CD14-positive monocyte (primary cell): ENCODE data around the gene APCDD1L. TPM values are rescaled to one million over a fixed set of nuclear protein-coding genes. Genes with fewer than 3 reads are reported as not detected.

Experiments used
- DNase-seq, 3 donors: peaks; one replicate each; pipeline ENCODE4 v3.0.0-alpha.2; 2011 to 2022
- H2AFZ ChIP-seq: 2 replicates; pipeline ENCODE4 v1.6.0; 2012; ENCODE audit warnings: mild to moderate bottlenecking, low read depth, low read length, inconsistent platforms; ENCODE audit not compliant: insufficient read depth, poor library complexity, severe bottlenecking
- H3K27ac ChIP-seq, 2 donors: 1 replicate in 1 of 2; 2 replicates in 1 of 2; pipeline ENCODE4 v1.5.1; 2012 to 2013; ENCODE audit warnings: low read length in 2 of 2, control low read depth in 1 of 2, inconsistent platforms in 1 of 2, low read depth in 1 of 2, mild to moderate bottlenecking in 1 of 2
- H3K27me3 ChIP-seq, 2 donors: one replicate each; pipeline versions ENCODE4 v1.6.0 to v1.6.1; 2011 to 2013; ENCODE audit warnings: low read length in 2 of 2; ENCODE audit not compliant: control insufficient read depth in 2 of 2, insufficient read depth in 2 of 2
- H3K36me3 ChIP-seq, 2 donors: replicated peaks in 1 of 2; 1 replicate in 1 of 2; 2 replicates in 1 of 2; pipeline versions ENCODE4 v1.5.1 to v1.6.1; 2012 to 2013; ENCODE audit warnings: low read length in 2 of 2, control low read depth in 1 of 2, inconsistent platforms in 1 of 2, mild to moderate bottlenecking in 1 of 2; ENCODE audit not compliant: insufficient read depth in 2 of 2, control insufficient read depth in 1 of 2
- H3K4me1 ChIP-seq, 2 donors: 1 replicate in 1 of 2; 2 replicates in 1 of 2; pipeline versions ENCODE4 v1.5.1 to v1.6.1; 2012 to 2013; ENCODE audit warnings: low read length in 2 of 2, control low read depth in 1 of 2, inconsistent platforms in 1 of 2, mild to moderate bottlenecking in 1 of 2, moderate library complexity in 1 of 2; ENCODE audit not compliant: insufficient read depth in 2 of 2, control insufficient read depth in 1 of 2
- H3K4me2 ChIP-seq: replicated peaks from 2 replicates; pipeline ENCODE3; 2012; ENCODE audit warnings: low read length, moderate library complexity, mild to moderate bottlenecking; ENCODE audit not compliant: poor library complexity, severe bottlenecking; ENCODE audit errors: extremely low read depth
- H3K4me3 ChIP-seq, 3 experiments: fragments of 200-600 bp in 1 of 3; sonication (generic) in 1 of 3; replicated peaks in 1 of 3; 1 replicate in 2 of 3; 2 replicates in 1 of 3; pipeline ENCODE4 v1.5.1; 2011 to 2013; ENCODE audit warnings: low read length in 3 of 3, mild to moderate bottlenecking in 3 of 3, control low read depth in 2 of 3, low read depth in 2 of 3, inconsistent platforms in 1 of 3, moderate library complexity in 1 of 3
- H3K79me2 ChIP-seq: 2 replicates; pipeline ENCODE4 v1.6.0; 2012; ENCODE audit warnings: mild to moderate bottlenecking, control low read depth, inconsistent platforms, low read length, moderate library complexity; ENCODE audit not compliant: insufficient read depth
- H3K9ac ChIP-seq: 2 replicates; pipeline ENCODE4 v1.6.0; 2017; ENCODE audit warnings: low read length, mild to moderate bottlenecking; ENCODE audit not compliant: insufficient read depth, poor library complexity, severe bottlenecking
- H3K9me3 ChIP-seq, 2 donors: replicated peaks in 1 of 2; 1 replicate in 1 of 2; 2 replicates in 1 of 2; pipeline versions ENCODE4 v1.5.1 to v1.6.1; 2012 to 2013; ENCODE audit warnings: low read length in 2 of 2, control low read depth in 1 of 2; ENCODE audit not compliant: control insufficient read depth in 1 of 2, insufficient read depth in 1 of 2
- H4K20me1 ChIP-seq: 2 replicates; pipeline ENCODE4 v1.6.0; 2012; ENCODE audit warnings: mild to moderate bottlenecking, low read length, control low read depth, moderate library complexity; ENCODE audit not compliant: insufficient read depth
- H3K27ac Mint-ChIP-seq, 7 donors: one replicate each; pipeline ENCODE4 v1.8.0; 2020; ENCODE audit warnings: mild to moderate bottlenecking in 7 of 7, mixed read lengths in 7 of 7, moderate library complexity in 6 of 7, inconsistent platforms in 2 of 7
- H3K27me3 Mint-ChIP-seq, 3 donors: one replicate each; pipeline ENCODE4 v1.8.0; 2021 to 2022; ENCODE audit warnings: low read depth in 3 of 3, mild to moderate bottlenecking in 3 of 3, mixed read lengths in 3 of 3, moderate library complexity in 3 of 3, inconsistent platforms in 1 of 3
- H3K36me3 Mint-ChIP-seq, 2 donors: one replicate each; pipeline ENCODE4 v1.8.0; 2020; ENCODE audit warnings: mixed read lengths in 2 of 2, inconsistent platforms in 1 of 2, mild to moderate bottlenecking in 1 of 2
- H3K4me1 Mint-ChIP-seq: one replicate; pipeline ENCODE4 v1.8.0; 2020; ENCODE audit warnings: mild to moderate bottlenecking, mixed read lengths
- H3K4me3 Mint-ChIP-seq, 2 donors: one replicate each; pipeline ENCODE4 v1.8.0; 2020; ENCODE audit warnings: mild to moderate bottlenecking in 2 of 2, mixed read lengths in 2 of 2, moderate library complexity in 1 of 2
- H3K9me3 Mint-ChIP-seq, 7 donors: one replicate each; pipeline ENCODE4 v1.8.0; 2020 to 2022; ENCODE audit warnings: mixed read lengths in 7 of 7, mild to moderate bottlenecking in 6 of 7, moderate library complexity in 6 of 7, inconsistent platforms in 2 of 7
- CTCF ChIP-seq: fragments of 200-600 bp; IDR thresholded peaks from one replicate; pipeline ENCODE4 v1.8.0; 2022; ENCODE audit warnings: antibody characterized with exemption, mild to moderate bottlenecking
- WGBS: methylation state at CpG from one replicate; pipeline ENCODE4 v1.1.5; 2013; ENCODE audit warnings: missing lambda C conversion rate; ENCODE audit not compliant: insufficient coverage; 5-methylcytosine and 5-hydroxymethylcytosine counted together
- intact Hi-C, 2 donors: fragments of 100-400 bp; cut with micrococcal nuclease; formaldehyde crosslinking; loops; one replicate each; pipeline versions ENCODE4 v1.15.0 to v1.15.1; 2023
- polyA plus RNA-seq, 3 donors: library from polyadenylated mRNA; depleted of rRNA in 1 of 3; unstranded in 2 of 3; stranded (reverse) in 1 of 3; fragments of 300-500 nt in 2 of 3; fragments of >200 nt in 1 of 3; fragmentation: Illumina TruSeq in 2 of 3; gene quantifications; 1 replicate in 2 of 3; 2 replicates in 1 of 3; pipeline ENCODE4 v1.2.3, GENCODE V29; 2012 to 2021

The APCDD1L gene
- polyA plus RNA-seq, 3 donors = not detected

GRCh38 chr20:58526411-58526810, 11.2 kb upstream of the APCDD1L start:
- H3K36me3 ChIP-seq = no peaks in the 10 kb centered on the region
- no peaks in the 10 kb centered on the region for H3K27me3 ChIP-seq
- H3K27ac ChIP-seq = no peak overlapping the region
- no peak for TF ChIP-seq CTCF
- Mint-ChIP-seq H3K36me3 (no peaks in the 10 kb centered on the region), H3K4me3 (no peak overlapping the region), H3K27me3 (peaks cover 5 to 8% (median 7%) of the 10 kb centered on the region in 3 donors), H3K9me3 (peaks cover 5 to 36% (median 18%) of the 10 kb centered on the region in 7 donors), H3K4me1 (no peaks in the 10 kb centered on the region), H3K27ac (no peak overlapping the region)
- no peaks in the 10 kb centered on the region for H3K4me1 ChIP-seq
- H3K79me2 ChIP-seq = no peaks in the 10 kb centered on the region
- intact Hi-C loops = no loop called here
- DNase-seq = no peak
- H3K9me3 ChIP-seq = peaks cover 15% of the 10 kb centered on the region in 2 donors
- no peak overlapping the region for H3K9ac ChIP-seq
- H2AFZ ChIP-seq = no peak overlapping the region
- no CpG with 5 or more reads among the region's 3 CpGs for WGBS
- H3K4me2 ChIP-seq = no peak overlapping the region
- H4K20me1 ChIP-seq = no peaks in the 10 kb centered on the region
- H3K4me3 ChIP-seq = no peak overlapping the region

- Histone ChIP-seq H3K9me3 (peaks cover 12 to 15% of the 10 kb centered on the region in 2 donors), H3K4me1 (no peaks in the 10 kb centered on the region), H3K9ac (no peak overlapping the region), H2AFZ (no peak overlapping the region), H3K27me3 (no peaks in the 10 kb centered on the region), H4K20me1 (no peaks in the 10 kb centered on the region), H3K4me2 (no peak overlapping the region), H3K36me3 (no peaks in the 10 kb centered on the region), H3K27ac (no peak overlapping the region), H3K4me3 (no peak overlapping the region), H3K79me2 (no peaks in the 10 kb centered on the region)
- TF ChIP-seq CTCF = no peak
- Mint-ChIP-seq H3K27ac (no peak overlapping the region), H3K36me3 (no peaks in the 10 kb centered on the region), H3K4me3 (no peak overlapping the region), H3K4me1 (no peaks in the 10 kb centered on the region), H3K9me3 (peaks cover under 1 to 30% (median 12%) of the 10 kb centered on the region in 7 donors), H3K27me3 (peaks cover 3 to 10% (median 7%) of the 10 kb centered on the region in 3 donors)
- 98% methylated on average over 6 of the region's 7 CpGs for WGBS
- DNase-seq = no peak
- intact Hi-C loops = no loop called here
Observed at GRCh38 chr20:58524814-58525213, 9.6 kb upstream of the APCDD1L start.
